GM12878 (cell line): ENCODE data around the gene TMEM150A.

Source experiments
- BRCA1 ChIP-seq: IDR thresholded peaks from 2 replicates; pipeline ENCODE4 v1.6.1; 2011; ENCODE audit warnings: low read depth, low read length, improper control_type of control experiment
- CTCF ChIP-seq, 3 experiments: IDR thresholded peaks in 2 of 3; conservative IDR thresholded peaks in 1 of 3; 2 replicates each; pipeline ENCODE4 v1.5.1; 2011; ENCODE audit warnings: low read depth in 3 of 3, low read length in 3 of 3, mild to moderate bottlenecking in 3 of 3, control low read depth in 2 of 3, moderate library complexity in 2 of 3, inconsistent platforms in 1 of 3, mixed read lengths in 1 of 3; ENCODE audit not compliant: control insufficient read depth in 2 of 3, insufficient read depth in 1 of 3; ENCODE audit errors: extremely low read depth in 1 of 3
- E2F4 ChIP-seq: IDR thresholded peaks from 2 replicates; pipeline ENCODE4 v1.6.1; 2012; ENCODE audit warnings: low read depth, low read length, improper control_type of control experiment
- EZH2 ChIP-seq: IDR thresholded peaks from 2 replicates; pipeline ENCODE4 v1.6.1; 2012; ENCODE audit warnings: low read depth, mild to moderate bottlenecking, control low read depth, inconsistent platforms, low read length, borderline replicate concordance; ENCODE audit not compliant: control insufficient read depth
- NR2F1 ChIP-seq: fragments of 450-650 bp; conservative IDR thresholded peaks from 2 replicates; pipeline ENCODE4 v1.6.1; 2017; ENCODE audit warnings: mild to moderate bottlenecking
- POLR2AphosphoS5 ChIP-seq: IDR thresholded peaks from 2 replicates; pipeline ENCODE4 v1.6.1; 2011; ENCODE audit warnings: mild to moderate bottlenecking, low read length, inconsistent platforms
- TARDBP ChIP-seq: IDR thresholded peaks from 2 replicates; pipeline ENCODE4 v1.6.1; 2016; ENCODE audit warnings: borderline replicate concordance
- YY1 ChIP-seq: IDR thresholded peaks from 2 replicates; pipeline ENCODE4 v1.6.1; 2011; ENCODE audit warnings: low read depth, mild to moderate bottlenecking, low read length
- ZNF384 ChIP-seq: IDR thresholded peaks from 2 replicates; pipeline ENCODE4 v1.6.1; 2012; ENCODE audit warnings: low read depth, mild to moderate bottlenecking, low read length, improper control_type of control experiment, borderline replicate concordance

- TF ChIP-seq TARDBP: no peak
- TF ChIP-seq YY1: no peak
- TF ChIP-seq POLR2AphosphoS5: no peak
- no peak for TF ChIP-seq NR2F1
- no peak for TF ChIP-seq EZH2
- TF ChIP-seq ZNF384: no peak
- no peak for TF ChIP-seq E2F4
- TF ChIP-seq BRCA1: no peak
- no peak for TF ChIP-seq CTCF (IDR thresholded peaks at IDR 0.05 in 2 of 3, conservative IDR thresholded peaks at IDR 0.05 in 1 of 3; ENCODE audit: control insufficient read depth in 2 of 3, extremely low read depth in 1 of 3, insufficient read depth in 1 of 3, low read depth in 3 of 3, low read length in 3 of 3)
Measured at GRCh38 chr2:85548608-85548900, 53.9 kb downstream of the TMEM150A start.
